BLaER1 treated with 17β-estradiol and CSF1 and Interleukin-3, amounts not matched to agents 10 nM and 100 nM (cell line): ENCODE measurements around the gene BEND7.
A peak's percentile ranks its signal among the peaks of the same experiment; 100 is the strongest.

Source experiments
- H3K27ac ChIP-seq, 11 experiments: shearing (Covaris generic); formaldehyde crosslinking; 2 replicates each; pipeline ENCODE4 v1.8.1; 2022
- H3K27me3 ChIP-seq, 11 experiments: shearing (Covaris generic); formaldehyde crosslinking; 2 replicates each; pipeline ENCODE4 v1.8.1; 2022
- H3K36me3 ChIP-seq, 11 experiments: shearing (Covaris generic); formaldehyde crosslinking; 2 replicates each; pipeline ENCODE4 v1.8.1; 2022
- H3K4me1 ChIP-seq, 10 experiments: shearing (Covaris generic); formaldehyde crosslinking; 2 replicates each; pipeline ENCODE4 v1.8.1; 2022
- H3K4me2 ChIP-seq, 11 experiments: shearing (Covaris generic); formaldehyde crosslinking; 2 replicates each; pipeline ENCODE4 v1.8.1; 2022
- H3K4me3 ChIP-seq, 10 experiments: shearing (Covaris generic); formaldehyde crosslinking; 2 replicates each; pipeline ENCODE4 v1.8.1; 2022
- H3K9ac ChIP-seq, 11 experiments: shearing (Covaris generic); formaldehyde crosslinking; 2 replicates each; pipeline ENCODE4 v1.8.1; 2022
- H3K9me3 ChIP-seq, 11 experiments: shearing (Covaris generic); formaldehyde crosslinking; replicated peaks in 1 of 11; 2 replicates each; pipeline ENCODE4 v1.8.1; 2022
- H4K20me1 ChIP-seq, 11 experiments: shearing (Covaris generic); formaldehyde crosslinking; 2 replicates each; pipeline ENCODE4 v1.8.1; 2022
- Cebpa-rat ChIP-seq, 11 experiments: shearing (Covaris generic); IDR thresholded peaks; 2 replicates each; pipeline ENCODE4 v1.8.1; 2022

The BEND7 gene

DNA sequence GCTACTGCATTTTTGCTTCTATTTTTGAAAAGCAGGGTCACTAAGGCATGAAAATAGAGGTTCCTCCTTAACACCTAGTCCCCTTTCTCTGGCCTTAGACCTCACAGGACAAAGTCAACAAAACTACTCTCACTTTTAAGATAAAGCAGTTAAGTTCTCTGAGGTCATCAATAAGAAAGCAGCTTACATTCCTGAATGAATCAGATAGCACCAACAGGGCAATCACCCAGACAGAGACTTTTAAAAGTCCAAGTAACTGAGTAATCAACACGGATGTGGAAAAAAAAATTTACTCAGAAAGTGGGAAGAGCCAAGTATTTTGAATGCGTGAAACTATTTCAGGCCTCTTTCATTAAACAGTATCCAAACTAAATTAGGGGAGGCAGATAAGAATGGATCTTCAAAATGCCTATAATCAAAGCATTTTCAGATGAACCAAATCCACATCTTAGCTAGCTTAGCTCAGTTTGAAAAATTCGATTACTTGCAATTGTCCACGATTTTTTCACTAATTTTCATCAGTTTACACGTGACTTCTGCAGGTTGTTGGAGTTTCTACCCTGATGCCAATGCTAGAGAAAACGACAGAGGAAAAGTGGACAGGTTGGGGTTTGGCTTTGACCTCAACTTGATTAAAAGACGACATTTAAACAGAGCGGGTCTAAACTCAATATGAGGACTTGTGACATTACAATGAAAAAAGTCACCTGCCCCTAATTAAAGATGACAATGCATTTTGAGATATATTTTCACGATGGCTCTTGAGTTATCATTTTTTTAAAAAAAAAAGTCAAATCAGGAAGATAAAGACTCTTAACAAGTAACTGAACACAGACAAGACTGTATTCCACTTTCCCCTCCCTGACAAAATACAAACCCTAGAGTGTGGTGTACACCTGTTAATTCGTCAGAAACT lies 1.6 kb downstream of the BEND7 start:
- TF ChIP-seq Cebpa-rat (IDR thresholded peaks at IDR 0.05): no peak

DNA sequence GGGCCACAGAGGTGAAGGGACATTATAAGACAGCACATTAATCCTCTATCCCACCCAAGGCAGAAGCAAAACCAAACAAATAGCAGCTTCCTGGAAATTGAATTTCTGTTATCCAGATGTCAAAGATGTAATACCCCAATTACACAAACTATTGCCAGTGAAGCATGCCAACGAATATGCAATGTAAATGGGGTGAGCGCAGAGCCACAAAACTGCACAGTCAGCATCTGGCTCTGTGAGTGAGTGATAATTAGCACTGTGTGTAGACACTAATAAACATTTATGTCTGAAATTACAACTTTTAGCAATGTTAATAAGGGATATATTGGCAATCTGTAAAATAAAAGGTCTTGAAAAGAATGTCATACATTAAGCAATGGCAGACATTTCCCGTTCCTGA lies 3.2 kb downstream of the BEND7 start:
- H3K27ac ChIP-seq: no peak overlapping the region
- no peak overlapping the region for H3K4me2 ChIP-seq
- H3K4me1 ChIP-seq: peaks cover 0 to 12% (median 6%) of the 10 kb centered on the region in 10 experiments; a peak in 9 of 20 replicates
- peaks cover 54 to 64% (median 59%) of the 10 kb centered on the region in 11 experiments for H3K27me3 ChIP-seq
- H3K36me3 ChIP-seq: no peaks in the 10 kb centered on the region
- H3K4me3 ChIP-seq: no peak overlapping the region
- H4K20me1 ChIP-seq: peaks cover 0 to 16% (median 4%) of the 10 kb centered on the region in 11 experiments; a peak in 11 of 22 replicates
- no peak for TF ChIP-seq Cebpa-rat (IDR thresholded peaks at IDR 0.05)
- H3K9ac ChIP-seq: no peak overlapping the region
- no peaks in the 10 kb centered on the region for H3K9me3 ChIP-seq

More for the DNA sequence above, 1.6 kb downstream of the BEND7 start:
- Histone ChIP-seq H3K36me3 (no peaks in the 10 kb centered on the region), H3K9me3 (no peaks in the 10 kb centered on the region), H4K20me1 (peaks cover 0 to 16% (median 4%) of the 10 kb centered on the region in 11 experiments; a peak in 11 of 22 replicates), H3K4me1 (peaks cover 0 to 12% (median 6%) of the 10 kb centered on the region in 10 experiments; a peak in 9 of 20 replicates), H3K27ac (no peak overlapping the region), H3K9ac (no peak overlapping the region), H3K4me3 (peak overlapping the region in 2 of 10 experiments; percentile 60 to 65; a peak in 5 of 20 replicates), H3K27me3 (peaks cover 55 to 72% (median 63%) of the 10 kb centered on the region in 11 experiments), H3K4me2 (no peak overlapping the region)

DNA sequence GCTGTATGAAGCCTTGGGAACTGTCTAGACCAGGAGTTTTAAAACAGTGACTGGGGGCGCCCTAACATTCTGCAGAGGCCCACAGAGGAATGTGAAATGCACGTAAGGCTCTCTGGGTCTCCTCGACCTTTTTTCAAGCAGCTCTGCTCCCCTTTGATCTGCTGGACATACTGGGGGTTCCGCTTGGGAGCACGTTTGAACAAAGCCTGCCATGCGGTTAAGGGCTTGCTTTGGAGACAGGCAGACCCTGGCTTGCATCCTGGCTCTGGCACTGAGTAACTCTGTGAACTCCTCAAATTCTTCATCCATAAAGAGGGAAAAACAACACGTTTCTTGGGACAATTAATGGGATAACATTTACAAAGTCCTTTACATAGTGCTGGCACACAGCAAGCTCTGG lies 7.8 kb downstream of the BEND7 start:
- no peaks in the 10 kb centered on the region for H3K36me3 ChIP-seq
- no peak overlapping the region for H3K9ac ChIP-seq
- no peak overlapping the region for H3K4me3 ChIP-seq
- H4K20me1 ChIP-seq: peaks cover 0 to 7% (median 0%) of the 10 kb centered on the region in 11 experiments; a peak in 1 of 22 replicates
- H3K4me1 ChIP-seq: no peaks in the 10 kb centered on the region
- TF ChIP-seq Cebpa-rat (IDR thresholded peaks at IDR 0.05): no peak
- H3K27ac ChIP-seq: no peak overlapping the region
- H3K27me3 ChIP-seq: peaks cover 8 to 17% (median 13%) of the 10 kb centered on the region in 11 experiments
- H3K9me3 ChIP-seq: no peaks in the 10 kb centered on the region
- H3K4me2 ChIP-seq: 0 out of 22 replicates have a peak overlapping the region, but pooled peaks of 1 of the 11 experiments have one; percentile 7

DNA sequence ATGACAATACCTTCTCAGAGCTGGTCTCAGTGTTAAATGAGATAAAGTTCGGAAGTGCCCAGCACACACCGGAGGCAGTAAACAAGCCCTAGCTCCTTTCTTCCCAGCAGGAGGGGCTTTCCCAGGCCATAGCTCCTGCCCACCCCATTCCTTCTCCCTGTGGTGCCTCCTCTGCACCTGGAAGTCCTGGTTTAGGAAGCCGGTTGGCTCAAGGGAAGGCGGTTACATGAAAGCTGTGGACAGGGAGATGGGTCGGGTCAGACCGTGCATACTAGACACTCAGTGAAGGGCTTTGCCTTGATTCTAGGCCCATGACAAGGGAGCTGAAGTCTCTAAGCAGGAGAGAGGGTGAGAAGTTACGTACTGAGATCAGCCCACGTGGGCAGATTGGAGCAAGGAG lies 8.6 kb downstream of the BEND7 start:
- no peak overlapping the region for H3K4me3 ChIP-seq
- TF ChIP-seq Cebpa-rat (IDR thresholded peaks at IDR 0.05): no peak
- no peak overlapping the region for H3K4me2 ChIP-seq
- H3K27me3 ChIP-seq: peaks cover 0 to 9% (median 4%) of the 10 kb centered on the region in 11 experiments; a peak in 14 of 22 replicates
- H4K20me1 ChIP-seq: peaks cover 0 to under 1% (median 0%) of the 10 kb centered on the region in 11 experiments; a peak in 1 of 22 replicates
- no peaks in the 10 kb centered on the region for H3K36me3 ChIP-seq
- no peaks in the 10 kb centered on the region for H3K9me3 ChIP-seq
- no peaks in the 10 kb centered on the region for H3K4me1 ChIP-seq
- H3K27ac ChIP-seq: no peak overlapping the region
- H3K9ac ChIP-seq: no peak overlapping the region

DNA sequence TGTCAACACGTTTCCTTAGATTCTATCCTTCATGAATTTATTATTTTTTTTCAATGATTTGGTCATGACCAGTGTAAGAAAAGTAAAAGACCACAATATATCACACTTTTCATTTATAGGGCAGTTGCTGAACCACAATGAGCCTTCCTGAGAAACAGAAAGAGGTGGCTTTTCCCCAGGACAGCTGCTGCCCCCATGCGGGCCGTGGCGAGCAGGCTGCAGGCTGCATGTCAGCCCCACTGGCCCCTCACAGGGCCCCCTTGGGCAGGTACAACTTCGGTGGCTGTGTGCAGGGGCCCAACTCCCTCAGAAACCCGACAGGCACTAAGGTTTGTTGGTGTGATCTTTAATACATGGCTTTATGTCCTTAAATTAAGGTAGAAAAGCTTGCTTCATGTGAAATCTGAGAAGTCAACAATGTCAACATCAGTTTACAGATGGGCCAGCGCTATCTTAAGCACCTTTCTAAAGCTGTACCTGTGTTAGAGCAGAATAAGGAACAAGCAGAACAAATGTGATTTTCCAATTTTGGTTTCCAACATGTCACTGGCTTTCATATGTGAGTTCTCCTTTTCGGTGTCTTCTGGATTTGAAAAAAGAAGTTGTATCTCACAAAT lies 10.6 kb downstream of the BEND7 start:
- Histone ChIP-seq H3K9ac (no peak overlapping the region), H3K27ac (no peak overlapping the region), H3K4me3 (no peak overlapping the region), H3K9me3 (no peaks in the 10 kb centered on the region), H3K36me3 (no peaks in the 10 kb centered on the region), H3K4me1 (no peaks in the 10 kb centered on the region), H4K20me1 (no peaks in the 10 kb centered on the region), H3K4me2 (no peak overlapping the region), H3K27me3 (no peaks in the 10 kb centered on the region)
- TF ChIP-seq Cebpa-rat (IDR thresholded peaks at IDR 0.05): no peak

DNA sequence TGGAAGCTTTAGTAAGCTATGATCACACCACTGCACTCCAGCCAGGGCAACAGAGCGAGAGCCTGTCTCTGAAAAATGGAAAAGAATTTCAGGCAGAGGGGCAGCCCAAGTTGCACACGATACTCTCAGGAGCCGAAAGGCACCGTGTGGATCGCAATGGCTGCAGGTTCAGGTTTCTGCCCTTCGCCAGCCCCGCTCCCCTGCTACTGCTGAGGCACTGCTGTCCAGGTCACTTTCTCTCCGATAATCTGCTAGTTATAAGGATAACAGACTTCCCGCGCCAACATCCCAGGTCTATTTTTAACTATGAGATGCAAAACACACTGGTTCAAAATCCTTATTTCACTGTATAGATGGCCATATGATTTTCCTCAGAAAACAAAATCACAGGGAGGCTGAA lies 11.1 kb downstream of the BEND7 start:
- H3K4me3 ChIP-seq: no peak overlapping the region
- no peaks in the 10 kb centered on the region for H3K9me3 ChIP-seq
- H4K20me1 ChIP-seq: no peaks in the 10 kb centered on the region
- TF ChIP-seq Cebpa-rat (IDR thresholded peaks at IDR 0.05): no peak
- no peak overlapping the region for H3K27ac ChIP-seq
- no peaks in the 10 kb centered on the region for H3K27me3 ChIP-seq
- H3K4me2 ChIP-seq: no peak overlapping the region
- H3K4me1 ChIP-seq: no peaks in the 10 kb centered on the region
- H3K9ac ChIP-seq: no peak overlapping the region
- H3K36me3 ChIP-seq: no peaks in the 10 kb centered on the region

DNA sequence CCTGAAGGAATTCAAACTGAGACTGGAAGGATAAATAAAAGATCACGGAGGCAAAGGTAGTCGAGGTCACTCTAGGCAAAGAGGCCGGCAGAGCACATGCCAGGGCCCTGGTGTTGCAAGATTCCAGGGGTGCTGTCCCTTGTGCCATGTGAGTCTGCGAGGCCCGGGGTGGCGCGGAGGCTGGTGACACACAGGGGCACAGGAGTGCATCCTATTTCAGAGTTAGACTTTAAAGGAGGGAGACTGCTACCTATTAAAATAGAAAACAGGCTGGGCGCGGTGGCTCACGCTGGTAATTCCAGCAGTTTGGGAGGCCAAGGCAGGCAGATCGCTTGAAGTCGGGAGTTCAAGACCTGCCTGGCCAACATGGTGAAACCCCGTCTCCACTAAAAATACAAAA lies 12.6 kb downstream of the BEND7 start:
- H3K9ac ChIP-seq: no peak overlapping the region
- H4K20me1 ChIP-seq: no peaks in the 10 kb centered on the region
- H3K27ac ChIP-seq: no peak overlapping the region
- no peak overlapping the region for H3K4me3 ChIP-seq
- no peak for TF ChIP-seq Cebpa-rat (IDR thresholded peaks at IDR 0.05)
- no peaks in the 10 kb centered on the region for H3K4me1 ChIP-seq
- H3K36me3 ChIP-seq: no peaks in the 10 kb centered on the region
- no peak overlapping the region for H3K4me2 ChIP-seq
- no peaks in the 10 kb centered on the region for H3K27me3 ChIP-seq
- no peaks in the 10 kb centered on the region for H3K9me3 ChIP-seq

DNA sequence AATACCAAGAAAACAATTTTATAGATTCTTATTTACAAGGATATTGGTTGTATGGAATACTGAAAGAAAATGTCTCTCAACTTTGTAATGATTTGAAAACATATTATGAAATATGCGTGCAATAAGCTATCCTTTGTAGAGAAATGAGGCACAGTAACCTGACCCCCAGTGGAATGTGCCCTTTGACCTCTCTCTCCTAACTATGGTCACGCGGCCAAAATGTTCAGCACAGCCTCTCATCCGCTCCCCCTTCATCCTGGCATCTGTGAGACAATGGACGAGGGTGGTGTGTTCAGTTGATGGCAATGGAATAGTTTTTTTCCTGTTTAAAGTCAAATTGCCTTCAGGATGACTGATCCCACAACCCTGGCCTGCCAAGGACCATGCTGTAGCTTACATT lies 13.3 kb downstream of the BEND7 start:
- H3K4me2 ChIP-seq: no peak overlapping the region
- no peak overlapping the region for H3K9ac ChIP-seq
- H3K27ac ChIP-seq: no peak overlapping the region
- no peaks in the 10 kb centered on the region for H3K36me3 ChIP-seq
- no peaks in the 10 kb centered on the region for H3K9me3 ChIP-seq
- no peaks in the 10 kb centered on the region for H4K20me1 ChIP-seq
- no peak for TF ChIP-seq Cebpa-rat (IDR thresholded peaks at IDR 0.05)
- no peak overlapping the region for H3K4me3 ChIP-seq
- H3K27me3 ChIP-seq: no peaks in the 10 kb centered on the region
- H3K4me1 ChIP-seq: no peaks in the 10 kb centered on the region

DNA sequence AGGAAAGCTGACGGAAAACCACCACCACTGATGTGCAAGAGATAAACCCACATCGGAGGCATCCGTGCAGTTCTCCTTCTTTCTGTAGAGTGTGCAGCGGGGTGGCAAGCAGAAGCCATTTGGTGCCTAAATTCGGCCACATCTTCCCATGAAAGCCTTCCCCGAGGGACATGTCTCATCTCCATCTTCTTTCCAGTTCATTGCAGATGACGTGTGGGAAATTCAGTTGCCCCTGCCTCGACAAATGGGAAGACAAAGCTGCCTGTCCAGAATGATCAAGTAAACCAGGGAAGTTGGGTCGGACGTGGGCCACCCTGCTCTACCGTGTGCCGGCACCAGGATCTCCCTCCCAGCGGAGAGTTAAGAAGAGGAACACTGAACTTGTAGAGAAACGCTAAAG lies 14.5 kb downstream of the BEND7 start:
- Histone ChIP-seq H3K4me2 (no peak overlapping the region), H3K27ac (no peak overlapping the region), H3K9ac (no peak overlapping the region), H3K36me3 (no peaks in the 10 kb centered on the region), H3K9me3 (no peaks in the 10 kb centered on the region), H3K4me1 (no peaks in the 10 kb centered on the region), H4K20me1 (no peaks in the 10 kb centered on the region), H3K27me3 (no peaks in the 10 kb centered on the region), H3K4me3 (no peak overlapping the region)
- no peak for TF ChIP-seq Cebpa-rat (IDR thresholded peaks at IDR 0.05)
